NCI-H1105 treated with DMSO at 0.1 percent for 48 hours (cell line): Measurements from ENCODE around the gene MCM3.

Experiments used
- DNase-seq: peaks from one replicate; lab custom pipeline; 2025; lab: John Stamatoyannopoulos, UW

Gene MCM3

DNA sequence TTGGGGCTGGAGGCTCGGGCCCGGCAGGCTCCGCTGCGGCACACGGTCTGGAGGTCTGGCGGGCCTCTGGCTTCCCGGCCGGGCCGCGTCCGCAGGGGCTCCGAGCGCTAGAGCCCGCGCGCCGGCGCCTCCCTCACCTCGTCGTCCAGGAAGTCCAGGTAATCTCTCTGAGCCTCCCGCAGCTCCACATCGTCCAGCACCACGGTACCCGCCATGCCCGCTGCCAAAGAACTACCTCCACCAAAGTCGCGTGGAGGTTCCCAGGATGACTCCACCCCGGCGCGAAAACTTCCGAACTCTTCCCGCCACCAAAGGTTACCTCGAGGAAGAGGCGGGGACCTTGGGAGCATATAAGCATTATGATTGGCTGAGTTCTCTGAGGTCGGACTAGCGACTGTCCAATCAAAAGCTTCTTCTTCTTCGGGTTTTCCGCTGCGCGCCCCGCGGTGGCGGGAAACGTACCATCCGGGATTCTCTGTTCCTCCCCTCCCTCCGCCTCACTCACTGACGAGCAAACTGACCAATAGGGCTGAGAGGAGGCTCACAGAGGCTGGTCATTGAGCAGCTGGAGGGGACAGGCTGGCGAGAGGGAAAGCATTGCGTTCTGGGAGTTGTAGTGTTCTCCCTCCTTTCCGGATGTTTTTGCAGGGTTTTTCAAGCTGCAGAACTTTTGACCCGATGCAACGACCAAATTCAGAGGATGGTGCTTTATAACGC lies at the start of gene MCM3:
TSS of gene MCM3 (minus strand) at position 283 of the 717 bp plus-strand sequence. CDS start at position 215, 68 bp downstream.
- DNase-seq, result peak; percentile 100

DNA sequence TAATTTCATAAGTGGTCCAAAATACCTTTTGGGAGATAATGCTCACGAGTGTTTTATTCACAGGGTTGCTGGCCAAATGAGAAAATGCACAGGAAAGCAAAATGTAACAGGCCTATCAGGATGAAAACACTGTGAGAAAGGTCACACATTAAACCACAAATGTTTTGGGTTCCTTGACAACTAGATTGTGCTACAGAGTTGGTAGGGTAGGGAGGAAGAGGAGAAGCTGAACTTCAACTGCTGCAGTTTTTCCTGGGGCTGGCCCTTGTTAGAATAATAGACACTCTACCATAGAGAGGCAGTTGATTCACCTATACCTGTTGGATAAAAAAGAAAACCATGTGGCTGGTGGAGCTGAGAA lies 49.3 kb upstream of the MCM3 start:
- no peak for DNase-seq

DNA sequence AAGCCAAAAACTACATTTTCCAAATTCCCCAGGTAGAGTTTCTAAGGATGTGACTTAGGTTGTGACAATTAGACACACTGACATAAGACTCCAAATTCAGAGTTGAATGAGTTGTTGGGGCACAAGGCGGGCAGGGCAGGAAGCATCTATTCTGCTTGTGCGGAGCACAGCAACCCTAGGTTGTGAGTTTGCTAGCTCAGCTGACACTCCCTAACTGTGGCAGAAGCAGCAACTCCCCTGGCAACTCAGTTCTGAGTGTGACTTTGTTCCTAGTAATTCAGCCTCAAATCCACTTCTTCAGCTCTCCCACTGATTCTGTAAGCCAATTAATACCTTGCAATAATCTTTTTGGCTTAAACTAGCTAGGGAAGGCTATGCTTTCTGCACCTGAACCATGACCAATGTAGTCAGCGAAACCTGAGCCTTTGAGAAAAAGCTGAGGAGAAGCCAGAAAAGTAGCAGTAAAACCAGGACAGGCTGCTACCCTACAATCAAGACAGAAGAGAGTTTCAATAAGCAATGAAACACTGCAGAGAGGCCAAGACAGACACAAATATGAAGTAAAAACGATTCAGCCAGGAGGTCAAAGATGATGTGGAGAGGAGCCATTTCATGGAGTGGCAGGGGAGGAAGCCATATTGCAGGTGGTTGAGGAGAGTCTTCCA lies 47.4 kb upstream of the MCM3 start:
- DNase-seq, result no peak

DNA sequence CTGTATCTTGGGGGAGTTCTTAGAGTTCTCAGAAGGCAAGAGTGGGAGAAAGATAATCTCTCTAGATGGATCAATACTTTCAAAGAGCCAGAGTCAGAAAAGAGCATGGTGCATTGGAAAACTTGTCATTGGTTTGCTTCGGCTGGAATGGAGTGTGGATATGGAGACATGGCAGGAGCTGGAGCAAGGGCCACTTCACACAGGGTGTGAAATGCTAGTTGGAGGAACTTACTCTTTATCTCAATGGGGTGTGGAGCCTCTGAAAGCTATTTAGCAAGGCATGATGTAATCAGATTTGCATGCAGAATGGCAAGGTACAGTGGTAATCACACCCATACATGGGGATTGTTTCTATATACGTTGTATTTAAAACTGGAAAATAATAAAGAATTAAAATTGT lies 45.9 kb upstream of the MCM3 start:
- no peak for DNase-seq

DNA sequence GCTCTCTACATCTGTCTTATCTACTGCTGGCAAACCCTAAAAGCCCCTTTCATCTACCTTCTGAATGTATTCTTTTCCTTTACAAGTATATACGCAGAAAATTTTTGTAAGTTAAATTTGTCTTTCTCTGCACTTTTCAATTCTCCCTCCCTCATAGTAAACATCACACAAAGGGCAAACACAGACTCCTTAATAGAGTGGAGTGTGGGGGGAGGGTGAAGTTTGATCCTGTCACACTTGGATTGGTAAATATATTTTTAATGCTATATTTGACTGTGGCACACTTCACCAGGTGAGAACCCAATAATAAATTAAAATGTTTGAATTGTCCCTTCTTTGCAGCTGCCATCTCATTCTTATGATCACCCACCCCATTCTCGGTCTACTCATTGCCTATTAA lies 44.2 kb upstream of the MCM3 start:
- DNase-seq, result peak; percentile 76

DNA sequence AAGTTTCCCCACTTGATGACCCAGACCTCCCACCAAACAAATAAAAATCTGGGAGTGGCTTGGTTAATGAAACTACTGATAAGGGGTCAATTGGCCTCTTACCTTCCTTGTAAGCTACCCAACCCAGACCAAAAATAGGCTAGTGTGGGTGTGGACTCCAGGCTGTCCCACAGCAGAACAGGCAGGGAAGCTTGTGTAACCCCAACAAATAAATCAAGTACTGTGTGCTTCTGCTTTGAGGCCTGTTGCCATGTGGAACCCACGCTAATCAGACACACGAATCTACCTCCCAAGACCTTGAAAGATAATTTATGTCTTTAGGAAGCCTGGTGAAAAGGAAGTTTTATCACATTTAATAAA lies 43.7 kb upstream of the MCM3 start:
- DNase-seq, result no peak

DNA sequence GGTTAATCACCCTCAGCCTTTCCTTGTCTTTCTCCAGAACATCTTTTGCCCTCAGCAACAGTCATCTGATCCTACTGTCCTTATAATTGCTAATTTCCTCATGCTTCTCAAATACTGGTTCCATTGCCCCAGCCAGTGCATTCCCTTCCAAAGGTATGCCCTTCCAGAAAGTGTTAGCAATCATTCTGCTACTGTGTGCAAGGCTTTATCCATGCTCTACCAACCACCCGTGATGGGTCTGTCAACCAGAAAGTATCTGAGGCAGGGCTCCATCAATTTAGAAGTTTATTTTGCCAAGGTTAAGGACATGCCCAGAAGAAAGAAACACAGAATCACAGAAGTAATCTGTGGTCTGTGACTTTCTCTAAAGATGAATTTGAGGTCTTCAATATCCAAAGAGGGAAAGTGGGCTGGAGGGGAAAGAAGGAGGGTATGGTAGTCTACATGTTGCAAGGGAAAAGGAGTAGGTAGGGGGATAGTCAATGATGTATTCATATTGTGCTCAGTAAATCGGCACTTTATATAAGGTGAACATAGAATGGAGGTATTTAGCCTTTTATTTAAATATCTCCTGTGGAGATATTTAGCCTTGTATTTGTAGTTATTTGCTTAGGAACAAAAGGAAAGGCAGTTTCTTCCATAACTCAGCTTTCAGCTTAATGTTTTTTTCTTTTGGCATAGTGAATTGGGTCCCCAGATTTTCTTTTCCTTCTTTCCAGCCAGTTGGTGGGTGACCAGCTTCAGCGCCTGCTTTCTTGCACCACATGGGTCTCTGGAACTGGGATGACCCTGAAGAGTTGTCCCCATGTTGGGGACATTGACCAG lies 42.2 kb upstream of the MCM3 start:
- DNase-seq, result no peak

DNA sequence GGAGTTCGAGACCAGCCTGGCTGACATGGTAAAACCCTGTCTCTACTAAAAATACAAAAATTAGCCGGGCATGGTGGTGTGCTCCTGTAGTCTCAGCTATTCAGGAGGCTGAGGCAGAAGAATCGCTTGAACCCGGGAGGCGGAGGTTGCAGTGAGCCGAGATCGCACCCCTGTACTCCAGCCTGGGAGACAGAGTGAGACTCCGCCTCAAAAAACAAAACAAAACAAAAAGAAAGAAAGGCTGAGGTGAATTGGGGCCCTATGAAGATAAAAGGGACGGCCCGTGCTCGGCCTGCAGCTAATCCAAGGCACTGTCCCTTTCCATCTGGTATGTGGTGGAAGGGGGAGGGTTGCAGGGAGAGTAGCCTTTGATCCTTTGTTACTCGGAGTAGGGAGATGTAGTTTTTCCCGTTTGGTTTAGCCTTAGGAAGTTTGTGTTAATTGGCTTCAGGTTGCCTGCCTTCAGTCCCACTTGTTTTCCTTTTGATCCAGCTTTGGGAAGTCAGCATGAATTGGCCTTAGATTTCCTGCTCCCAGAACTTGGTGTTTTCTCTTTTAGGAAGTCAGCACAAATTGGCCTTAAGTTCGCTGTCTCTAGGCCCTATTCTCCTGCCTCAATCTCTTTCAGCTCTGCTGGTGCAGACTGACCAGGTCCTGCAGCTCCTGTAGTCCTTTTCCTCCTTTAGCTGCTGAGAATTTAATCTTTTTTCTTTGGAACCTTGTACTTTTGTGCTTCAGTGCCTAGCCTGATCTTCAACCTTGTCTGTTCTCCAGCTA lies 41.3 kb upstream of the MCM3 start:
- DNase-seq, result no peak

DNA sequence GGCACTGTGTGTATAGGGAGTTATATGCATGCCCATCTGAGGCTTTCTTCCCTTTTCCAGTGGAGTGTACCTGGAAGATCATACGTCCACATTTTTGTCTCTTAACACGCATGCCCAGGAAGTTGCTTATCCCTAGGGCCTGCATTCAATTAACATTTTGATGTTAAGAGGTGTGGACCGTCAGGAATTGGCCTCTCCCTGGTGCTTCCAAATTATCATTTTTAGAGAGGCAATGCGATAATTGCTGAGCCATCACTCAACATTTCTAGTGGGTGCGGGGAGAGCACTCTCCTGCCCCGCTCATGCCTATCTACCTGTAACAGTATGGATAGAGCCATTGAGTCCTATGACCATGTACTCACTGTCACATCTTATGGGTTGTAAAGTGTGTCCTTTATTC lies 39.6 kb upstream of the MCM3 start:
- no peak for DNase-seq

DNA sequence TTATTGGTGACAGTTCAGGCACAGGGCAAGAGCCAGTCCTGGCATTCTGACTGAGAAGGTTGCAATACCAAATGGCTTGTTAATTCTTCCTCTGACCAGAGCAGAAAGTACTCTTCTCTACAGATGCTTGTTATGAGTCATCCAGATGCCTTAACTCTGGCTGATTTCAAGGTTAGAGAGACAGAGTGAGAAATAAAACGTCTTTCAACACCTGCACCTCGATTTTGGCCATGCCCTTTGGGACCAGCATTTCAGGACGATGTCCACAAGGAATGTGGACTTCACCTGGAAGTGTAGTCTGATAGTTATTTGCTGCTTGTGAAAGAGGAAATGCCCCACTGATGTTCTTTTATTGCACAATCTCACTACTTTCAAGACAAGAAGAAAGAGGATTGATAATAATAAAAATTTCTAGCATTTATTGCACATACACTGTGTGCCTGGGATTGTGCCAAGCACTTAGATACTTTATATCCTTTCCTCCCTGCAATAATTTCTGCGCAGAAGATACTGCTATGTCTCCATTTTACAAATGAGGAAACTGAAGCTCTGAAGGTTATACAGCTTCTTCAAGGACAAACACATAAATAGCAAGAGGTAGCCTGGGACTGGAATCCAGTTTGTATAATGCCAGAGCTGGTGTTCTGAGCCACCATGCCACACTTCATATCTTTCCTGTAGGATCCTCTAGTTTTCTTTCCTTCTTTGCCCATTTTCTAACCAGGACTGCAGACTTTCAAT lies 33.5 kb upstream of the MCM3 start:
- DNase-seq, result no peak

DNA sequence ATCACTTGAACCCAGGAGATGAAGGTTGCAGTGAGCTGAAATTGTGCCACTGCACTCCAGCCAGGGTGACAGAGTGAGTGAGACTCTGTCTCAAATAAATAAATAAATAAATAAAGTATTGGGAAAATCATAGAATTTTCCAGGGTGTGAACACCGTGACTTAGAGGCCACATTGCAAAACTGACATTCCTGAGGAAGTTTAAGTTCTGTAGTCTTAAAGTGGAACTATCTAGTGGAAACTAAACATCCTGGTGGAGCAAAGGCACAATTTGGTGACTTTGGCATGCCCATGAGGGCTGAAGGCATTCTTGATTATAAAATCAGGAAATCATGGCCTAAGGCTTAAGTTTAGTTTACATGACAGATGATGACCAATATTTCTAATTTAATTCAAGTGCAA lies 32.7 kb upstream of the MCM3 start:
- DNase-seq, result no peak

DNA sequence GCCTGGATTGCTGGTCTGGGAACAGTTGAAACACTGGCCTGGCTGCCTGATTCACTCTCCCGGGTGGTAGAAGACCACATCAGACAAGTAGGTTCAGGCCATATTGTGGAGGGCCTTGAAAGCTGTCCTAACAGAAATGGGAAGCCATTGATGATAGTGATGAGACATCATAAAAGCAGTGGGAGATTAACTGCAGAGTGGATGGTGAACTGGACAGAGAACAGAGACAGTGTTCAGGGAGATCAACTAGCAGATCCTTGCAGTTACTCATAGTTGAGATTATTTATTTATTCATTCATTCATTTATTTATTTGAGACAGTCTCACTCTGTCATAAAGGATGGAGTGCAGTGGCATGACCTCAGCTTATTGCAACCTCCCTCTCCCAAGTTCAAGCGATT lies 30.2 kb upstream of the MCM3 start:
- no peak for DNase-seq

DNA sequence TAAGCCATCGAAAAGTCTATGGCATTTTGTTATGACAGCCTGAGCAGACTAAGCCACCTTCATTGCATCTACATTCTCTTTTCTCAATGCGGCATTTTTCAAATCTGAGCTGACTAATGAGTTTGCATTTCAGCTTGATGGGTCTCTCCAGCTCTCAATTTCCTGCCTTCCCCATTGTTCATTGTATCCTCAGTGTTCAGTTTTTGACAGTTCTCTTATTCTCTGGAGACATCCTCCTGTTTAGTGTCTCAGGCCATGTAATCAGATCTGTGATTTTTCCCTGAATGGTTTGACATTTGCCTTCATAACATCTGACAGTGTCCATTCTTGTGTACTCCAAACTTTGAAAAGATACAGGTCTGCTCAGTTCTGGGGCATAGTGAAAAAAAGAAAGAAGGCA lies 27.9 kb upstream of the MCM3 start:
- no peak for DNase-seq

DNA sequence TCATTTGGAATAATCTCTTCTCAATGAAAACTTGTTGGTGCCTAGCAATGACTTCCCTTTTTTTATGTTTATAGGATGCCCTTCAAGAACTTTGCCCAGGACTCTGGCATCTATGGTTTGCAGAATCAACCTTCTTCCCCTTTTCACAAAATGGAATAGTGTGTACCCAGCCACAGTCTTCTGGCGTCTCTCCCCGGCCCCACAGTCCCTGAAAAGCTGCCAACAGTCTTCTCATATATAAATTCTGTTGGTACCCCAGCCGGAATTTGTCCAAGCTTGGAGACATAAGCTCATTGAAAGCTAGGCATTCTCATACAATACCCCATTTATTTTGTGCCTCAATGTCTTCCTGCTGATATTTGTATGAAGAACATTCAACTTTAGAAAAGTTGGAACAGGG lies 26.4 kb upstream of the MCM3 start:
- DNase-seq, result no peak

DNA sequence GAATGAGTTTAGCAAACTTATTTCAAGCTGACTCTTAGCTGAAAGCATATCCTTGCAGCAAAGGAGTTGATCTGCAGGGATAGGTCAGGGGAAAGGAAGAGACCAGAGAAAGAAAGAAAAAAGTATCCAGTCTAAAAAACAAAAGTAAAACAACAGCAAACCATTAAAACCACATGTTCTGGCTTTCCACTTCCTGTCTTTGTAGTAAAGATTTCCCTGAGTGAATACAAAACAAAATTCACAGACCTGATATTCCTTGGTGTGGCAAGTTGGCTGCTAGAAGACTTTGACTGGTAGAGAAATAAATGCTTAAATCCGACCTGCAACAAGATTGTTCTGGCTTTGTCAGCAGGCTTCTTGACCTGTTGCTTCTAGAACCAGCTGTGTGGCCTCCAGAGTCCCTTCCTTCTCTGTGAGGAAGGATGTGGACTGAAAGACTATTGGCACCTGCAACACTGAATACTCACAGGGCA lies 23.4 kb upstream of the MCM3 start:
- DNase-seq, result no peak

DNA sequence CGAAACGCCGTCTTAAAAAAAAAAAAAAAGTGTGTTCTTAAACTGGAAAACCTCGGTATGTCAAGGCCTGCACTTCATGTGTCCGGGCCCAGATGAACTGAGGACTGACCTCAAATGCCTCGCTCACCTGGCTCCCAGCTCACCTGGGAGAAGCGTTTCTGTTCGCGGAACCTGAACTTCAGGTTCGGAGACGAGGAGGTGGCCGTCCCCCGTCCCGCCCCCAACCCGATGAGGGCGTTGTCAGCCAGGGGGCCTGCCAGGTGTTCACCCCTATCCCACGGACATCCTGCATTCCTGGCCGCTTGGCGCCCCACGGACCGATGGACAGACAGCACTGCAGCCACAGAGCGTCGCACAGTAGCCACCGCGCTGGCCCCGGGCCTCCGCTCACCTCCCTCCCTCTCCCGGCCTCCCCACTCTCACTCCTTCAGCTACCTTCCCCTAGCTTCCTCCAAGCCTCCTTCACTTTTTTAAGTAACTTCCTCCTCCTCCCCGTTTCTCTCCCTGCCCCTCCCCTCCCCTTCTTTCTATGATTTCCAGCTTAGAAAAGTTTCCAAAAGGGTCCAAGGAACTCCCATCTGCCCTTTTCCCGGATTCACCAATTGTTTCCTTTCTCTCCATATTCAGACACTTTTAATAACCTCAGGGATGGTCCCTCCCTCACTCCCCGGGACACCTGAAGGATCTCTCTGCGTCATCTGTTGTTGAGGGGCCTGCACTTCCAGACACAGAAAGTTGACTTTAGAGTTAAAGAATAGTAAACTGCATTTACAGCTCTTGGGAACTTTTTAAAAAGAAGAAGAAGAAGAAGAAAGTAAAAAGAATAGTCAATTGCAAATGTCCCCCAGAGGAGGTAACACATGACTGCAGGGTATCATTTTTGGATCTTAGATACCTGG lies 22.7 kb upstream of the MCM3 start:
- DNase-seq, result no peak

DNA sequence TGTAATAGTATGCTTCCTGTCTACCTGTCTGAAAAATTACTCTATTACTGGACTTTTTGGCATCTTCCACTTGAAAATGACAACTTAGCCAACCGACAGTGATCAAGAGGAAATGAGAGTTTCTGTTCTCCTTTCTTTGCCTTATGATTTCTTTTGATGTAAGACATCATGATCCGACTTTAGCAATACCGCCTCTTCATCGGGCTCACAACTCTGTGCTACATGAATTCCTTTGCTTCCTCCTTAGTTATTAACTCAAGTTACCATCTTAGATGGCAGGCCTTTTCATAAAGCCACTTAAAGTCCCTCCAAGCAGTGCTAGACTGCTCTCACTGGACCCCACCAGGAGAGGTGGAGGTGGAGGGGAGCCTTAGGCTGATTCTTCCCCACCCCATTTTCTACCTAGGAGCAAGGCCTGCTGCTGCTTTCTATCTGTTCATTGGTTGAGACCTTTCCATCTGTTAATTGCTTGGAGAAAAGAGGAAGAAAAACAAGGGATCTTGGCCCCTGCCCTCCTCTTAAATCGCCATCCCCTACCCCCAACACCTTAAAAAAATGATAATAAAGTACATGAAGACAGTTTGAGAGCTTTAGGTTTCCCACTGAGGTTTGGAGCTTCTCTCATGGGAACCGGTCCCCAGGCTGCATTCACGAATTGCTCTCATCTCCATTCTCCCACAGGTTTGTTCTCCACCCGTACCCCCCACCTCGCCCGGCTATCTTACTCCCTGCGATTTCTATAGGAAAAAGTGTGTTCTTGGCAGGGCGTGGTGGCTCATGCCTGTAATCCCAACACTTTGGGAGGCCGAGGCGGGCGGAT lies 21.6 kb upstream of the MCM3 start:
- DNase-seq, result no peak

DNA sequence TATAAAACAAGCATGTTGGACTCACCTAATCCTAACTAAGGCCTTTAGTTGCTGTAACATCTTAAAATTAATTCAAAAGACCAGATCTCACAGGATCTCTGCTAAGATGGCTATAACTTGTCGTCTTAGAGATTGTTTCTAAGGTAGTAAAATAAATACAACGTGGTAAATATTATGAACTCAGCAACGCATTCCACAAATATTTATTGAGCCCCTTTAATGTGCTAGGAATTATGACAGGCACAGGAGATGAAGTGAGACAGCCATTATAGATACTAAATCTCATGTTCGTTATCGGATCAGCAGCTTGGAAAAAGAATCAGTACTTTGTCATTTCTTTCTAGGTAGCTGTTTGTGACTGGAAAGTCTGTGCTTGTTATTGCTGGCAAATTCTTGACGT lies 20.9 kb upstream of the MCM3 start:
- DNase-seq, result no peak

DNA sequence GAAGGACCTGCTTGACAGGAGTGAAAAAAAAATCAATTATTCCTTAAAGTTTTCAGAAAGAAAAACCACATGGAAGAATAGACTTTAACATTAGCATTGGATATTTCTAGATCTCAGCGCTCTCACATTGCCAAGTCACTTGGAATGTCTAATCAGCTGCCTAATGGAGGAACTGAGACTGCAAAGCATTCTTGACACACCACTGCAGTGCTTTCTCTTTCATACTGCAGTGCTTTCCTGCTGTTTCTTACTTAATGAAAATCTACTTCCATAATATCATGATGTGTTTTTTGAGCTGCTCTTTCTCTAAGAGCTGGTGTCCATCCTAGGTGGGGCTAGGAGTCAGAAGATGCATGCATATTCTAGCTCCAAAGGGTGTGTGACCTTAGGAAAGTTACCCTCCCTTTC lies 20.4 kb upstream of the MCM3 start:
- DNase-seq, result no peak

DNA sequence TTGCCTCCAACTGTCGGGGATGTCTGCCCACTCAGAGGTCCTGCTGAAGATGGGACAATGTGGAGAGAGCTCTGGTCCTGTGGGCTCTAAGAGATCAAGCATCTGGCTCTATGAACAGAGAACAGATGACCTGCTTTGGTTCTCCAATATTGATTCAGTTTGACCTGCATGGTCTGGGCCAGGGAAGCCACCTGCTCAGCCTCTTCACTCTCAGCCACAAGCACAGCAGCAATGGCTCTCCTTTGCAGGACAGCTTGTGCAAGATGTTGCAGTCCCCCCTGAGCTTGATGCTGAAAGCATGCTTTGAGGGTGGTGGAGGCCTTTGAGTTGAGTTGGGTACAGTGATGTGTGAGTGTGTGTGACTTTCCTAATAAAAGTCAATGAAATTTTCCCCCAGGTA lies 18.6 kb upstream of the MCM3 start:
- DNase-seq, result no peak
